Measurements from ENCODE around the gene DCBLD1. TPM values are rescaled to one million over a fixed set of nuclear protein-coding genes. Genes with fewer than 3 reads are reported as not detected.
"Not testable (repeated sequence)": the region's sequence is repeated elsewhere in the genome, so short reads cannot be mapped to it uniquely, and the experiment has no call there.

The DCBLD1 gene
- total RNA-seq, result 10 to 100 TPM in 2 of 3 donors, 1 to 10 TPM in 1; 8.4 to 16.1 (median 13.0) TPM
- 6.1 TPM for total RNA-seq (2013)

DNA sequence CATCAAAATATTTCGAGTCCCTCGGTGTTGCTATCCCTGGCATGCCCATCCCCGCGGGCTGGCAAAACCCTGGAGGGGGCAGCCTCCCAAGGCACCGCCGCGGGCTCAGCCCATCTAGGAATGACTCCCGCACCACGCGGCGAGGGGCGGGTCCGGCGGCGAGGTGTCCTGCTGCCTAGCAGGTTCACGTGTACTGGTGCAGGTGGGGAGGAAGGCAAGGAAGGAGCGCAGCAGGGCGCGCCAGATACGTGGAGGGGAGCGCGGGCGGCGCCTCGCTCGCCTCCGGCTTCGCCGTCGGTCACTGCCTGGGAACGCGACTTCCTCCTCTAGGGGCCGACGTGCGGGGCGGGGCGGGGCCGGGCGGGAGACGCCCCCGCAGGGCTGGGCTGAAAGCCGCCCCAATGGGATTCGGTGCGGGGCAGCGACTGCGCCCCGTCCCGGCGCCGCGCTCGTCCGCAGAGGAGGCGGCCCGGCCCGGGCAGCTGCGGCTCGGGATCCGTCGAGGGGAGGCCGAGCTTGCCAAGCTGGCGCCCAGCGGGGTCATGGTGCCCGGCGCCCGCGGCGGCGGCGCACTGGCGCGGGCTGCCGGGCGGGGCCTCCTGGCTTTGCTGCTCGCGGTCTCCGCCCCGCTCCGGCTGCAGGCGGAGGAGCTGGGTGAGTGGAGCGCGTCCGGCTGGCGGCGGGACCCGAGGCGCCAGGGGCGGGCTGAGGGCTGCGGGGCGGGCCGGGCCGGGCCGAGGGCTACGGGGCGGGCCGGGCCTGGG, at the start of gene DCBLD1:
Gene DCBLD1 (plus strand): TSS at position 435 of the 764 bp plus-strand sequence. CDS start 108 bp downstream, at position 543.
- H3K9me3 ChIP-seq (ENCODE audit: control insufficient read depth, insufficient read depth, low read length), result no peaks in the 10 kb centered on the region
- H3K4me3 ChIP-seq (ENCODE audit: low read length), result peak within 1 kb of the TSS; percentile 91
- Mint-ChIP-seq H3K27me3 (ENCODE audit: low read depth in 2 of 2) (no peaks in the 10 kb centered on the region), H3K4me3 (peak within 1 kb of the TSS; percentile 99), H3K27ac (peak within 1 kb of the TSS; percentile 78 to 87), H3K9me3 (no peaks in the 10 kb centered on the region), H3K36me3 (no peaks in the 10 kb centered on the region), H3K4me1 (peaks cover 16 to 31% of the 10 kb centered on the region in 2 donors)
- H3K4me1 ChIP-seq (ENCODE audit: control insufficient read depth, insufficient read depth, low read length), result peaks cover 20% of the 10 kb centered on the region
- peak; percentile 83 to 87 (median 84) for ATAC-seq
- H3K36me3 ChIP-seq (ENCODE audit: control insufficient read depth, insufficient read depth, low read length), result no peaks in the 10 kb centered on the region
- no peaks in the 10 kb centered on the region for H3K27me3 ChIP-seq (ENCODE audit: control insufficient read depth, insufficient read depth, low read length)
- TF ChIP-seq, protein P1, sequence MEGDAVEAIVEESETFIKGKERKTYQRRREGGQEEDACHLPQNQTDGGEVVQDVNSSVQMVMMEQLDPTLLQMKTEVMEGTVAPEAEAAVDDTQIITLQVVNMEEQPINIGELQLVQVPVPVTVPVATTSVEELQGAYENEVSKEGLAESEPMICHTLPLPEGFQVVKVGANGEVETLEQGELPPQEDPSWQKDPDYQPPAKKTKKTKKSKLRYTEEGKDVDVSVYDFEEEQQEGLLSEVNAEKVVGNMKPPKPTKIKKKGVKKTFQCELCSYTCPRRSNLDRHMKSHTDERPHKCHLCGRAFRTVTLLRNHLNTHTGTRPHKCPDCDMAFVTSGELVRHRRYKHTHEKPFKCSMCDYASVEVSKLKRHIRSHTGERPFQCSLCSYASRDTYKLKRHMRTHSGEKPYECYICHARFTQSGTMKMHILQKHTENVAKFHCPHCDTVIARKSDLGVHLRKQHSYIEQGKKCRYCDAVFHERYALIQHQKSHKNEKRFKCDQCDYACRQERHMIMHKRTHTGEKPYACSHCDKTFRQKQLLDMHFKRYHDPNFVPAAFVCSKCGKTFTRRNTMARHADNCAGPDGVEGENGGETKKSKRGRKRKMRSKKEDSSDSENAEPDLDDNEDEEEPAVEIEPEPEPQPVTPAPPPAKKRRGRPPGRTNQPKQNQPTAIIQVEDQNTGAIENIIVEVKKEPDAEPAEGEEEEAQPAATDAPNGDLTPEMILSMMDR (IDR thresholded peaks at IDR 0.05), result no peak
- DNase-seq, result peak; percentile 65 to 69
- WGBS (ENCODE audit: insufficient coverage), result under 1% methylated on average over 91 of the region's 96 CpGs
- intact Hi-C loops (cut with micrococcal nuclease), result loop anchor here (1.0 to 2.0 kb wide), 2 partner anchors 66 to 120 kb away; partner anchors contain the start of gene GOPC
- no peak within 1 kb of the TSS for H3K27ac ChIP-seq (ENCODE audit: low read length)

- Histone ChIP-seq H3K27ac (ENCODE audit: low read length) (no peak overlapping the region), H3K27me3 (ENCODE audit: control insufficient read depth, insufficient read depth, low read length) (peaks cover 10% of the 10 kb centered on the region), H3K36me3 (ENCODE audit: control insufficient read depth, insufficient read depth, low read length) (no peaks in the 10 kb centered on the region), H3K4me3 (ENCODE audit: low read length) (no peak overlapping the region), H3K9me3 (ENCODE audit: control insufficient read depth, insufficient read depth, low read length) (no peaks in the 10 kb centered on the region), H3K4me1 (ENCODE audit: control insufficient read depth, insufficient read depth, low read length) (no peaks in the 10 kb centered on the region)
- ATAC-seq, result no peak
- H3K4me3 Mint-ChIP-seq, result no peak overlapping the region
- intact Hi-C loops (cut with micrococcal nuclease), result no loop called here
- peaks cover 23 to 40% of the 10 kb centered on the region in 2 donors for H3K27me3 Mint-ChIP-seq (ENCODE audit: low read depth in 2 of 2)
- H3K4me1 Mint-ChIP-seq, result no peaks in the 10 kb centered on the region
- TF ChIP-seq, protein P1 (IDR thresholded peaks at IDR 0.05), result no peak
- WGBS (ENCODE audit: insufficient coverage), result 90% methylated on average over 1 of the region's 2 CpGs
- DNase-seq, result no peak
- H3K9me3 Mint-ChIP-seq, result no peaks in the 10 kb centered on the region
- no peak overlapping the region for H3K27ac Mint-ChIP-seq
- no peaks in the 10 kb centered on the region for H3K36me3 Mint-ChIP-seq
Observed at GRCh38 chr6:117440706-117441525, 41.6 kb upstream of the DCBLD1 start.

- no peak overlapping the region for H3K4me3 ChIP-seq (ENCODE audit: low read length)
- no CpG with 5 or more reads among the region's 2 CpGs for WGBS (ENCODE audit: insufficient coverage)
- Mint-ChIP-seq H3K27me3 (ENCODE audit: low read depth in 2 of 2) (peaks cover 26 to 36% of the 10 kb centered on the region in 2 donors), H3K4me3 (no peak overlapping the region), H3K9me3 (no peaks in the 10 kb centered on the region), H3K36me3 (no peaks in the 10 kb centered on the region), H3K27ac (no peak overlapping the region), H3K4me1 (no peaks in the 10 kb centered on the region)
- ATAC-seq, result no peak
- intact Hi-C loops (cut with micrococcal nuclease), result no loop called here
- DNase-seq, result no peak
- TF ChIP-seq, protein P1 (IDR thresholded peaks at IDR 0.05), result no peak
- no peaks in the 10 kb centered on the region for H3K9me3 ChIP-seq (ENCODE audit: control insufficient read depth, insufficient read depth, low read length)
- H3K27ac ChIP-seq (ENCODE audit: low read length), result no peak overlapping the region
- no peaks in the 10 kb centered on the region for H3K4me1 ChIP-seq (ENCODE audit: control insufficient read depth, insufficient read depth, low read length)
- no peaks in the 10 kb centered on the region for H3K36me3 ChIP-seq (ENCODE audit: control insufficient read depth, insufficient read depth, low read length)
- H3K27me3 ChIP-seq (ENCODE audit: control insufficient read depth, insufficient read depth, low read length), result peaks cover 10% of the 10 kb centered on the region
Observed at GRCh38 chr6:117441824-117442264, 40.6 kb upstream of the DCBLD1 start.

DNA sequence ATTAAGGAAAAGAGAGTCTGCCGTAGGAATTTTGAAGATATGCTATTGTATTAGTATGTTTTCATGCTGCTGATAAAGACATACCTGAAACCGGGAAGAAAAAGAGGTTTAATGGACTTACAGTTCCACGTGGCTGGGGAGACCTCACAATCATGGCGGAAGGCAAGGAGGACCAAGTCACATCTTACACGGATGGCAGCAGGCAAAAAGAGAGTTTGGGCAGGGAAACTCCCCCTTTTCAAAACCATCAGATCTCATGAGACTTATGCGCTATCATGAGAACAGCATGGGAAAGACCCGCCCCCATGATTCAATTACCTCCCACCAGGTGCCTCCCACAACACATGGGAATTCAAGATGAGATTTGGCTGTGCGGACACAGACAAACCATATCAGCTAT, 40.2 kb upstream of the DCBLD1 start:
- DNase-seq; H3K9me3 ChIP-seq (ENCODE audit: control insufficient read depth, insufficient read depth, low read length); H3K27ac Mint-ChIP-seq; H3K4me1 ChIP-seq (ENCODE audit: control insufficient read depth, insufficient read depth, low read length); H3K27ac ChIP-seq (ENCODE audit: low read length); H3K4me3 ChIP-seq (ENCODE audit: low read length); H3K36me3 ChIP-seq (ENCODE audit: control insufficient read depth, insufficient read depth, low read length); intact Hi-C loops (cut with micrococcal nuclease); H3K27me3 ChIP-seq (ENCODE audit: control insufficient read depth, insufficient read depth, low read length); H3K4me1 Mint-ChIP-seq; H3K9me3 Mint-ChIP-seq; ATAC-seq; H3K4me3 Mint-ChIP-seq; H3K36me3 Mint-ChIP-seq: not testable (repeated sequence)
- WGBS (ENCODE audit: insufficient coverage), result 88% methylated on average over 7 of the region's 8 CpGs
- H3K27me3 Mint-ChIP-seq (ENCODE audit: low read depth in 2 of 2), result peaks cover 28 to 41% of the 10 kb centered on the region in 2 donors
